COLO668 (cell line): ENCODE results near the gene FRMD4A.

ENCODE experiments used
- DNase-seq: peaks from one replicate; lab custom pipeline; 2025; ENCODE audit not compliant: unreplicated experiment; lab: John Stamatoyannopoulos, UW

The FRMD4A gene

DNA sequence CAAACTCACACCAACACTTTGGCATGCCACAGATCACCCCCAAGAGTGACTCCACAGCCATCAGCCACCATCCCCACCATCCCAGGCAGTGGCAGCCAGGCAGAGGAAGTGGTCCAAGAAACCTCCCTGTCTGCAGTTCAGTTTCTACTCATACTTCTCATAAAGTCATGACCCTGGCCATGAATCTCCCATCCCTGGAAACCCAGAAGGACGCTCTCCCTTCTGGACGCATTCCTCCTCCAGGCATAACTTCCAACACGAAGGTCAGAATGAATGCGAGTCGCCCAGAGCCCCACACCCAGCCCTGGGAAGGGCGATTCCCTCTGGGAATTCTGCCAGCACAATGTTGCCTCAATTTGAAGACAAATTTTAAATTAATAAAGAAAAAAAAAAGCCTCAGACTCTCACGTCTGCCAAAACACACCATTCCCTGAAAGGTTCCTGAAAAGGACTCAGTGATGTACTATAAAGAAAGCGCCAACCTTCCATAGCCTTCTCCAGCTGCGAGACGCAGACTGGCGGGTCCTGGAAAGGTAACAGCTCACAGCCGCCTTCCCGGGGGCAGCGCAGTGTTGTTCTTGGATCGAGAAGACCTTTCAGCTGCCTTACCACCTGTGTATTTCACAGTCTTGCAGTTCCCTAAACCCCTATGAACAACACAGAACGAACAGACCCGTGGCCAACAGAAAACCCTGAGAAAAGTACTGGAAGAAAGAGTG lies 307.6 kb downstream of the FRMD4A start:
- no peak for DNase-seq

DNA sequence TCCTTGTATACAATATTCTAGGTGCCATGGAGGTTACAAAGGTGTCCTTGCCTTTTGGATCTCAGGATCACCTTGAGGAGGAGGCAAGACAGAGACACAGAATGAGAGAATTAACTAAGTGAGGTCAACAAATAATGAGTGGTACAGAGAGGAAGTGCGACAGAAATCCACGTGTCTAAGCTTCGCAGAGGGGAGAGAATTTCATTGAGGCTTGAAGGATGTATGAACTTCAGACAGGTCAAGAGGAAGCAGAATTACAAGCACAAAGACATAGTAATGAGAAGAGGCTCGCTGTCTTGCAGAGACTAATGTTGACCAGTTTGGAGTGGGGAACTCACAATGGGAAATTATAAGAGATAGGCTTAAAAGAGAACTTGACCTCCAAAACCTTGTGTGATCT lies 308.7 kb downstream of the FRMD4A start:
- no peak for DNase-seq

DNA sequence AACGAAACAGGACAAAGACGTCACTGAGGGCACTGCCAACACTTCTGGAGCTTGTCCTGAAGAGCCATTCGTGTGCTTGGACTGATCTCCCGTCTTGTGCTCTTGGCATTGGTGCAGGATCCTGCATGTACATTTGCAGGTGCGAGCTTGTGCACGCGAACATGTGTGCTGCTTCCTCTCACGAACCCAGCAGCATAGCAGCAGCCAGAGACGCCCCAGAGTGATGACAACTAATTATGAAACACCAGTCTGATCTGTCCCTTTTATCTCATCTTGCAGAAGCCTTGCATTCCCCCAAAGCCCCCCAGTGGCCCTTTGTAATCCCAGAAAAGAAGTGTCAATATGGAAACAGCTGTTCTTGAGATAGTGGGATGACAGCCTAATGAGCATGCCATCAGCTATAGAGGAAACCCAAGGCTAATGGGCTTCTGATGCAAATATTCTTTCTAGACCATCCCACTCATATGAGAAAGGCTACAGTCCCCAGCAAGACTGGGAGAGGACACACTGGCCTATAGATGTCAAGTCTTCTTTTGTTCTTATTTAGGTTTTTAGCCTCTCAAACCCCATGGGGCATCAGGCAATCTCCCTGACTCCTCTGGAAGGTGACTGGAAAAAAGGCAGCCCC lies 310.6 kb downstream of the FRMD4A start:
- DNase-seq, result no peak

DNA sequence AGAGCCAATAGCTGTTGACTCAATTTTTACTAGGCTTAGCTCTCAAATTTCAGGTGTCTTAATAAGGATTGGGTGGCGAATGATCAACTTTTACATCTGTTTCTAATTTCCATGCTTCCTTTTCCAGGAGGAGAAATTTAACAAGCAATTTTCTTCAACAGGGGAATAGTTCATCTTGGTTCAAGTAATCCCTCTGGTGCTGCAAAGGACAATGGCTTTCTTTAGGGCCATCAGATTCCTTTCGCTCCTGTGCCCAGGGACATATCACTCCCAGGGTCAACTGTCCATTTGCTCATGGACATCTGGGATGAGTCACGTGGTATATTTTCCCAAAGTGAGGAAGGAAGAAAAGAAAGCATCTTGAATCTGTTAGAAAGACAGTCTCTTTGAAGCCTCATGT lies 313.3 kb downstream of the FRMD4A start:
- DNase-seq, result no peak

DNA sequence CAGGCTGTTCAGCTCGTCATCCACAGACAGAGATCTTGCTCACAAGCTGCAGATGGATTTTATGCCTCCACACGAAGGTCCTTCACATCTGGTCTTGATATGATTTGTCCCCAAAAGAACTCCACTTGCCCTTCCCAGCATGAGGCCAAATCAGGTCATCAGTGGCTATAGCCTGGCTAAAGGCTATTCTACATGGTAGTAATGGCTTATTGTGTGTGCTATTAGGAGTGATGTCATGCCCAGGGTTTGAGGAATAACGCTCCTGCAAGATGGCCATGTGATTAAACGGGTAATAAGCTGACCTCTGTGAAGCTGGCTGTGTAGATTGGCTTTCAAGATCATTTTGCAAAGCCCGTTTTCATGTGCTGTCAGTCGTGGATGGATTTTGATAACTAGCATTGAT lies 313.8 kb downstream of the FRMD4A start:
- DNase-seq, result no peak

DNA sequence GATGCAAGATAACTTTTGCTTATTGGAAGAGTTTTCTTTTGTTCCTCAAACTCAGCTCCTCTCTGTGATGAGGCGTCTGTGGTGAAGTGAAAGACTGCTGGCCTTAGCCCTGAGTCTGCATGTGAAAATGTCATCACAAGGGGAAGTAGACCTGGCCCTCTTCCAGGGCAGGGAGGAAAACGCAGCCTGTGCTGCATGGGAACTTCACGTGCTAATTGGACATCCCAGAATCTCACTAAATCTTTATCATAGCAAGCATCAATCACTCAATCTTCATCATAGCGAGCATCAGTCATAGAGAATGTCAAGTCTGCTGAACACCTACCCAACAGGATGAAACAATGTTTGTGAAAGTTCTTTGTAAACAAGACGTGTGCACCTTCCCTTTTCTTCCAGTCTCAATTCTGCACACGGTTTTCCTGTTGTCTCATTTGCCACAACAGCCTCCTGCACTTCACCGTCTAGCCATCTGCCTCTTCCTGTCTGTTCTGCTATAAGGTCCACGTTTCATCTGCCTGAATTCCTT lies 314.6 kb downstream of the FRMD4A start:
- no peak for DNase-seq

DNA sequence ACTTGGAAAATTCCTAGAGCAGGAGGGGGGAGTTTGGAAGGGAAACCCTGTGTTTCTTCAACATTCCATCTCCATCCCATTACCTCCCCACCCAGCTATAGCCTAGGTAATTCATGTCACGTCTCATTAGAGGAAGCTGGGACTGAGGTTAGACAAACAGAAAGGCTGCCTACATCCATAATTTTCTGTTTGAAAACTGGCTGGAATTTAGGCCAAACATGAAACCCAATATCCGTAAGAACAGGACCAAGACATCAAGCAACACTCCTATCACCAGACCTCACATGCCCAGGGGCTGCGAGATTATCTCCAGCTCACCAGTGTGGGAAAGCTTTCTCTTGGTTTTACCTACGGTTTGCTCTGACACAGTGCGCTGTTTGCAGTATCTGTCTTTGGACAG lies 316.3 kb downstream of the FRMD4A start:
- DNase-seq, result no peak

DNA sequence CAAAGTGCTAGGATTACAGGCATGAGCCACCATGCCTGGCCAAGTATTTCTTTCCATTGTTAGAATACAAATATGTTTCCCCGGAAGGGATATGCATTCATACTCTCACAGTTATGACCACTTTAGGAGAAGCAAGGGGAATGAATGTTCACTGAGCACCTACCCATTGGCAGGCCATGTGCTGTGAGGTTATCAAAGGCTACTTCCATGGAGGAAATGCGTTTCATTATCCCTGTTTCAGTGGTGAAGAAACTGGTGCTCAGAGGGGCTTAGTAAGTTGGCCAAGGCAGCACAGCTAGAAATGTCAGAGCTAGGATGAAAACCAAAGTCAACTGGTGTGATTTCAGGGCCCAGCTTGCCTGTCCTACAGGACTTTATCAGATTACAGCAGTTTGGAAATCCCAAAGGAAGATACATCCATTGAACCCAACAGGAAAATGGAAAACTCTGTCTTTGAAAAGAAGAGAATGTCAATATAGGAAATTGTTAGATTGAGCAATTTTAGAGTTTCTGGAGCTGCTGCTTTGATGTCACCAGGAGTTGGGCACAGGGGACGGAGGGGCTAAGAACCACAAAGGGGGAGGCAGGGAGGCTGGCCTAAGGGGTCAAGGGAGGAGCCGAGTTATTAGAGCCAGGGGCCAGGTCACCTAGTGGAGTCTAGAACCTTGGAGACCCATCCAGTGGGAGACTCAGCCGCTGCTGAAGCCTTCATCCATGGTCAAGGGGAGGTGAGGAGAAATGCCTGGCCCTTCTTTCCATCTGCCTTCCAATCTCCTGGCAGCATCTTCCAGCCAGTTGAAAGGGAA lies 319.8 kb downstream of the FRMD4A start:
- DNase-seq, result no peak

DNA sequence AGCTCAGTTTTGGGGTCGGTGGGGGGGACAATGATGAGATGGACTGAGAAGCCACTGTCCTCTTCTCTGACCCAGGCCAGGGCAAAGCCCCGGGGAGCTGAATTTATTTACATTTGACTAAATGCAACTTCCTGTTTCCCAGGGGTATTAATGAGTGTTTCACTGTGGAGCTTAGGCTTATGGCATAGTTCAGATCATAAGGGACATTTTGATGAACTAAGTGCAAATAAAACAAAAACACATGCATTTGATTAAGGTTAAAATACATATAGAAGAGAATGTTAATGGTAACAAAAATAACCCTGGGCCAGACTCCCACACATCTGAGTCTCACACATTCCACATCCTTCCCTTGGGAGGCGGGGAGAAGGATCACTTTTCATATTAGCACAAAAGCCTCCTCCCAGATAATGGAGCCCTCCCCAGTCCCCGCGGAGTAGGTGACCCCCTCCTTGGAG lies 320.6 kb downstream of the FRMD4A start:
- no peak for DNase-seq

DNA sequence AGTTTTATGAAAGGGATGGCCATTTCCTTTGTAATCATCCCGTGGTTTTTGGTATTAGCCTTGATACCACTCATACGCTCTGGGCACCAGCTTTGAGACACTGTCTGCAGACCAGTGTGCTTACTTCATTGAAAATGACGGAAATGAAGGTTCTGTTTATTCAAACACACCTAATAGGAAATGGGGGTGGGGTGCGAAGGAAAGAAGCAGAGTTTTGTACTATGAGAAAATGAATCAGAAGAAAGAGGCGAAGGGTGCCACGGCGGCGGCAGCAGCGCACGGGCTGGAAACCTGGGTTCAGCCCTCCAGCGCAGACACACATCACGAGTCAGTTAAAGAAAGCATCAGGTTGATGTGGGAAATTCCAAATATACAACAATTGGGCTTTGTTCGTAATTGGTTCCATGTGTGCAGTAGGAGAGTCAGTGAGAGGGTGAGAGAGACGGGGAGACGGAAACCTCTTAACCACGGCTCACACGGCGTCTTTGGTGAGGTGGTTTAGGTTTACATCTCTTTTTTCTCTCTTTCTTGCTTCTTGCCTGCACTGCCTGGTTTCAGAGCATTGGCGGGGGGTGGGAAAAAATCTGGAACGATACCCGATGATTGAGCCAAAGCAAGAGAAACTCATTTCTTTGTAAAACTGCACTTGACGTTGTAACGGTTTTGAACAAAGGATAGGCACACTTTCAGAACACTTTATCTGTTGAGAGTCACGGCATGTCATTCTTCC lies 321.2 kb downstream of the FRMD4A start:
- no peak for DNase-seq

DNA sequence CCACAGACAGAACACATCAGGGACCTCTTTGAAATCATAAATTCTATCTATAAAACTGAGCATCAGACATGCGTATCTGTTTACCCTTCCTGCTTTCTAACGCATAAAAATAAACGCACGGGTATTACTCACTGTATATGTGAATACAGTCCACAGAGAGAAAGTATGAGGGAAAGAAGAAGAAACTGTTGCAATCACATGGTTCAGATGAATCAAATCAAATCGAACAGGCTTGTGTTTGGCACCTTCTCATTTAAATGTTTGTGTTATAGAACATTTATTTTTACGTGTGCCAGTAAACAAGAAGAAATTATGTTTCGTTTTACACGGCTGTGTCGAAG lies 322.0 kb downstream of the FRMD4A start:
- DNase-seq, result no peak

DNA sequence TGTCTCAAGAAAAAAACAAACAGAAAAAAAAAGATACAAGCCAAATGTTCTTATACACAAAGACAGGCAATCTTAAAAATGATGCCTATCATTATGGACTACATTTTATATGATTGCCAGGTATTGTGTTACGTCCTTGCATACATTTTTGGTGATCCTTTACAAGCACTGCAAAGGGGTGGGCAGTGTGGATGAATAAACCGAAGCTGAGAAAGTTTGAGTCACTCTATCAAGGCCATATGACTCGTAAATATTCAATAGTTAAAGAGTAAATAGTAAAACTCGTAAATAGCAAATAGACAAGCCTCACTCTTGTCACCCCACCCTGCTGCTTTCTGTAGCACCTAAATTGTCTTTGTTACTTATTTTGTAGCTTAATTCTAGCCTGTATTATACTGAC lies 326.2 kb downstream of the FRMD4A start:
- no peak for DNase-seq

DNA sequence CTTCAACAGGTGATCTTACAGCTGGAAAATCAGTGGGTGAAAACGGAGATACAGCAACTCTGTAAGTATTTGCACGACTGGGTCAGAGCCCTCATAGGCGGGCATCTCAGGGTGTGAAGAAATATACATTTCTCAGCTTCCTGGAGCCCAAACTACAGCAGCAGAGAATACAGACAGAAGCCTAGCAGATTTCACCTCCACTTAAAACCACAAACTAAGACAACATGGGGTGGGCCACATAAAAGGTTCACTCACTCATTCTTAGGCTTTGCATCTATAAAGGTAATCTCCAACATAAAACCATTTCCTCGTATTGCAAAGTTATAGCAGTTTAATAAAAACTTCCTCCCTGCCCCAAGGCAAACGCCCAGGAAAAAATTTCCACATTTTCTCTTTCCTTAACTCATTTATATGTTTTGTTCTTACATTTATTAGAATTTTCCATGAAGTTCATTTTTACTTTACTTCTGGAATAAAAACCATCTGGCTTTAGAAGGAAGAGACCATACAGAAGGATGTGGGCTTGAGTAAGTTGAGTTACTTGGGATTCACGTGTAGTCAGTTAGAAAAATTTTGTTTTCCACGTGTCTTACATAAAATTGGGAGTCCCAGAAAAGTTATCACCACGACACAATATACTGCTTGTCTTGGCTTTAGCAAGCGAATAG lies 327.1 kb downstream of the FRMD4A start:
- DNase-seq, result no peak

DNA sequence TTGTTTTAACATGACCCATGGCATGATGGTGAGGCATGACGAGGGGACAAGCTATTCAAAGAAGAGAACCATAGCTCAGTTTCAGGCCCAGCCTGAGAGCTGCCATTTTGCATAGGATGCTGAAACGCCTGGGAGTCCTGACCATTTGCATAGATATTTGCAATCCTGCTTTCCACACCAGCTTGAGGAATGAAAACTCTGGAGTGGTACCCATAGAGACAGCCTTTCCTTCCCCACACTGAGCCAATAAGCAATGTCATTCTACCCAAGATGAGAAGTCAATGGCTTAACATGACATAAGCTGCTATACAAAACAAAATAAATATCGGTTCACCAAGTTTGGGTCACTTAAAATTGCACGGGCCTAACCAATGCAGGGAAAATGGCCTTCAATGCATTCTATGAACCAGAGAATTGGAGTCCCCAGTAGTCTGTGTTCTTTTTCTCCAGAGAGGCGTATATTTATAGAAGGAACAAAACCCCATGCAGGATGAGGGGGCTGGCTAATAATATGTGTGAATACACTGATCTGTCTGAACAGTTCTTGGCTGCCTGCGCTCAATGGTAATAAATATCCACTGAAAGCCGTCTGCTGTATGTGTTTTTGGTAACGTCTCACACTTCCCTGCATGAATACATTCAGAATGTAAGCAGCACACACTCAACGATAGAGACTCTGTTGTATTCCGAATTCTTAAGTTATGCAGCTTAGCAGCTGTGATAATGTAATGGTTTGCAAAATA lies 329.3 kb downstream of the FRMD4A start:
- DNase-seq, result no peak

DNA sequence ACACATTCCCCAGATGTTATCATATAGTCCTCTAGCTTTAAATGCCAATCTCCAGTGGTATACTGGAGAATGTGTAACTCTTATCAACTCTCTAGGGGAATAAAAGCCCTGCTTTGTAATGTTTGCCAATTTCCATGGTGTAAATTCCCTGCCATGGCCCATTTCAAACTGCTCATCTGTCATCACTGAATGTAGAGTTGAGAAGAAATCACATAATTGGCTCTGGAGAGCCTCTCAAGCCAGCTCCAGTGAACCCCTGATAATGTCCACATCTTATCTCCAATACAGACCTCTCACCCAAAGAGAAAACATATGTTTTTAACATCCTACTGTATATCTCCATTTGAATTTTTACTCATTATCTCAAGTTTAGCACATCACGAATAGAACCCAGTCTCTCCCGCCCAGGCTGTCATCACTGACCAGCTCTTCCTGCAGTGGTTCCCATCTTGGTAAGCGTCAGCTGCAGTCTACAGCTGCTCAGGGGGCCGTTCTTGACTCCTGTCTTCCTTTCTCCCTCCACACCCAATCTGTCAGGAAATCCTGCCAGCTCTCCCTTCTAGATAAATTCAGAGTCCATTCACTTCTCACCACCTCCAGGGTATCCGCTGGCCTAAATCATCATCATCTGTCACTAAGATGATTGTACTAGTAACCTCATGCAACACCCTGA lies 332.4 kb downstream of the FRMD4A start:
- DNase-seq, result no peak

DNA sequence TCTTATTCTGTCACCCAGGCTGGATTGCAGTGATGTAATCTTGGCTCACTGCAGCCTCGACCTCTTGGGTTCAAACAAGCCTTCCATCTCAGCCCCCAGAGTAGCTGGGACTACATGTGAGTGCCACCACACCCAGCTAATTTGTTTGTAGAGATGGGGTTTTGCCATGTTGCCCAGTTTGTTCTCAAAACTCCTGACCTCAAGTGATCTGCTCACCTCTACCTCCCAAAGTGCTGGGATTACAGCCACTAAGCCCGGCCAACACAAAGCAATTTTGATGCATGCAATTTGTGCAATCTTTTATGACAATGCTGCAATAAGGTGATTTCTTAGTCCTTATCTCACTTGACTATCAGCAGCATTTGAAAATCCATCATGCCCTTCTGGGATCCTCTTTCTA lies 333.1 kb downstream of the FRMD4A start:
- no peak for DNase-seq

DNA sequence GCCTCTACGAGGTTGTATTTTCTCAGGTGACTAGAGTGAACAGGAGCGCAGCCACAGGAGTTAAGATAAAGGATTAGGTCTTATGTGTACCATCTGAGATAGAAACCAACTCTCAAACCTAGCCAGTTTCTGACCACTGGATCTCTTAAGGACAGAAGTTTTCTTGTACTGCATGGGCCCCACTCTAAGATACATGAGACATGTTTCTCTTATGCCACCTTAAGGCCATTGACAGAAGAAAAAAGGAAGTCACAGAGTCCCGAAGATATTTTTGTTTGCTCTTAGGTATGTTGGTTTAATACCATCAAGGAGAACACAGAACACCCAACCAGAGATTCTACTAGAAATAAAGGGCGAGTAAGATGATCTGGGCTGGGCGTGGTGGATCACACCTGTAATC lies 335.8 kb downstream of the FRMD4A start:
- no peak for DNase-seq

DNA sequence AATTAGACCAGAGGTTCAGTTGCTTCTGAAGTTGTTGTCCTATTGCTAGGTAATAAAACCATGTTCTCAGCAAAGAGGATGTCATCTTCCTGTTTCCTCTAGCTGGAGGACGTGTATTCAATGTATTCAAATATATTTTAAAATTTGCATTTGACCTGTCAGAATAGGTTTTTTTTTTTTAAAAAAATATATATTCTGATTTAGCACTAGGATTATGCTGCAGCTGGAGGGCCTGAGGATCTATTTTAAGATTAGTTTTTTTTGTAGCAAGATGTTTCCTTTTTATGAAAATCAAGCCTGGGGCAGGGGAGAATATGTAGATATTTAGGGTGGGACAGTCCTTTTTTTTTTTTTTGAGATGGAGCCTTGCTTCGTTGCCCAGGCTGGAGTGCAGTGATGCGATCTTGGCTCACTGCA lies 337.0 kb downstream of the FRMD4A start:
- DNase-seq, result no peak

DNA sequence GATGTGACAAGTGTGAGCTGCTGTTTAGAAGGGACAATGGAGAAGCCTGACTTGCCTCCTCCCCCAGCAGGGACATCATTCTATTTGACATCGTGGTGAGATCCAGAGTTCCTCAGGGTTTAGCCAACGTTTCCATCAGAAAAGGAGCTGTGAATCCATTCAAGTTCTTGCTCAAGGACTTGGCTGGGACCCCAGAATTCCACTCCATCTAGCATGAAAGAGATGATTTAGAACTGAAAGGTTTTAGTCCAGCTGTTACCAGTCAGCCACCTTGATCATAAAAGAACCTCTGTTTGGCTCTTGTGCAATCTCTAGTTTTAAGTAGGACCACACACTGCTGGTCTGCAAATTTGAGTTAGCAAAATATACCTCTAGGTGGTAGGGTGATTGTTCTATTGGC lies 337.6 kb downstream of the FRMD4A start:
- no peak for DNase-seq

DNA sequence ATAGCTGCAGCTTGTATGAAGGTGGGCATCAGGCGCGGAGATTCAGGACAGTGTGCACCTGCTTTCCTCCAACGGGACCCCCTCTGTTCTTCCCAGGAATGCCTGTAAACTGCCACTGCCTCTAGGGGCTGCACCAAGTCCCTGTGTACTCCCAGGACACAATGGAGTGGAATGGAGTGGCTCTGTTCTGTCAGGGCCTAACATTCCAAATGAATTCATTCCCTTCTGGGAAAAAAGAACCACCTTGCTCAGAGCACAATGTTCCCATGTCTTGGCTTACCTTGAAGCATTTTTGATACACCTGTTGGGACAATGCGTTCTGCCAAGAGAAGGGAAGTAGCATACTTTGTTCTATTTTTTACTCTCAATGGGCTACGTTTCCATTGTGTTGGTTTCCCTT lies 339.4 kb downstream of the FRMD4A start:
- DNase-seq, result no peak
